Urothelium cell line (cell line): ENCODE results near the gene MEPCE.
A peak's percentile ranks its signal among the peaks of the same experiment; 100 is the strongest.
"Not testable (repeated sequence)": the region's sequence is repeated elsewhere in the genome, so short reads cannot be mapped to it uniquely, and the experiment has no call there.

Source experiments
- DNase-seq: peaks from one replicate; pipeline ENCODE4 v3.0.0; 2011; ENCODE audit warnings: low spot score, mixed read lengths
- FAIRE-seq: peaks from 2 replicates; lab custom pipeline; 2011; peaks lifted over from hg19 to GRCh38; lab: Jason Lieb, UNC

MEPCE gene, protein sequence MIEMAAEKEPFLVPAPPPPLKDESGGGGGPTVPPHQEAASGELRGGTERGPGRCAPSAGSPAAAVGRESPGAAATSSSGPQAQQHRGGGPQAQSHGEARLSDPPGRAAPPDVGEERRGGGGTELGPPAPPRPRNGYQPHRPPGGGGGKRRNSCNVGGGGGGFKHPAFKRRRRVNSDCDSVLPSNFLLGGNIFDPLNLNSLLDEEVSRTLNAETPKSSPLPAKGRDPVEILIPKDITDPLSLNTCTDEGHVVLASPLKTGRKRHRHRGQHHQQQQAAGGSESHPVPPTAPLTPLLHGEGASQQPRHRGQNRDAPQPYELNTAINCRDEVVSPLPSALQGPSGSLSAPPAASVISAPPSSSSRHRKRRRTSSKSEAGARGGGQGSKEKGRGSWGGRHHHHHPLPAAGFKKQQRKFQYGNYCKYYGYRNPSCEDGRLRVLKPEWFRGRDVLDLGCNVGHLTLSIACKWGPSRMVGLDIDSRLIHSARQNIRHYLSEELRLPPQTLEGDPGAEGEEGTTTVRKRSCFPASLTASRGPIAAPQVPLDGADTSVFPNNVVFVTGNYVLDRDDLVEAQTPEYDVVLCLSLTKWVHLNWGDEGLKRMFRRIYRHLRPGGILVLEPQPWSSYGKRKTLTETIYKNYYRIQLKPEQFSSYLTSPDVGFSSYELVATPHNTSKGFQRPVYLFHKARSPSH

DNA sequence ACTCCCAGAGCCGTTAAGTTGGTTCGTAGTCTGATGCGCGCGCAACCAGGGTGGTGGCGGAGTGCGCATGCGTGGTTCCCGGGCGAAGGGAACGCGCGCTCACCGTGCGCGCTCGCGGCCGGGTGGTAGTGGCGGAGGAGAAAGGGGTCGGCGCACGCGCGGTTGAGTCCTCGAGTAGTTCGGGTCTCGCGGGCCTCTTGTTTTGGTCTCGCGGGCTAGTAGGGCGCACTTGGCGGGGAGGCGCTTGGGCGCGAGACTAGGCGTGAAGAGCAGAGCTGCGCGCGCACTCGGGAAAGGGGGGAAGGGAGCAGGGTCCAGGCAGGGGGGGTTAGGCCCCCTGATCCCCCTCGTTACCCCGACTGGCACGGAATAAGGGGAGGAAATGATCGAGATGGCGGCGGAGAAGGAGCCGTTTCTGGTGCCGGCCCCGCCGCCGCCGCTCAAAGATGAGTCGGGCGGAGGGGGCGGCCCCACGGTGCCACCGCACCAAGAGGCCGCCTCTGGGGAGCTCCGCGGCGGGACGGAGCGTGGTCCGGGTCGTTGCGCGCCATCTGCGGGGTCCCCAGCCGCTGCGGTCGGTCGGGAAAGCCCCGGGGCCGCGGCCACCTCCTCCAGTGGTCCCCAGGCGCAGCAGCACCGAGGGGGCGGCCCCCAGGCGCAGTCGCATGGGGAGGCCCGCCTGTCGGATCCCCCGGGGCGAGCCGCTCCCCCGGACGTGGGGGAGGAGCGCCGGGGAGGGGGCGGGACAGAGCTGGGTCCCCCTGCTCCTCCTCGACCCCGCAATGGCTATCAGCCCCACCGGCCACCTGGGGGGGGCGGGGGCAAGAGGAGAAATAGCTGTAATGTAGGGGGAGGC, at the start of gene MEPCE:
Gene MEPCE, plus strand, starts transcription at position 195 of the 856 bp plus-strand sequence. Its CDS starts 188 bp downstream, at position 383.
- DNase-seq (peak; percentile 100), FAIRE-seq (peak; percentile 99)

- FAIRE-seq (no peak), DNase-seq (no peak)
Observed at GRCh38 chr7:100380196-100380595, 49.4 kb upstream of the MEPCE start.

DNA sequence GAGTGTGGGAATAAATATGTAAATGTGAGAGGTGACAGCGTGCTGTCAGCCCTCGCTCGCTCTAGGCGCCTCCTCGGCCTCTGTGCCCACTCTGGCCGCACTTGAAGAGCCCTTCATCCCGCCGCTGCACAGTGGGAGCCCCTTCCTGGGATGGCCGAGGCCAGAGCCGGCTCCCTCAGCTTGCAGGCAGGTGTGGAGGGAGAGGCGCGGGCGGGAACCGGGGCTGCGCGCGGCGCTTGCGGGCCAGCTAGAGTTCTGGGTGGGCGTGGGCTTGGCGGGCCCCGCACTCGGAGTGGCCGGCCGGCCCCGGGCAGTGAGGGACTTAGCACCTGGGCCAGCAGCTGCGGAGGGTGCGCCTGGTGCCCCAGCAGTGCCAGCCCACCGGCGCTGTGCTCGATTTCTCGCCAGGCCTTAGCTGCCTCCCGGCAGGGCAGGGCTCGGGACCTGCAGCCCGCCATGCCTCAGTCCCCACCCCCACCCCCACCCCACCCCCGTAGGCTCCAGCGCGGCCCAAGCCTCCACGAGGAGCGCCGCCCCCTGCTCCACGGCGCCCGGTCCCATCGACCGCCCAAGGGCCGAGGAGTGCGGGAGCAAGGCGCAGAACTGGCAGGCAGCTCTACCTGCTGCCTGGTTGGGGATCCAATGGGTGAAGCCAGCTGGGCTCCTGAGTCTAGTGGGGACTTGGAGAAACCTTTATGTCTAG, 47.9 kb upstream of the MEPCE start:
- FAIRE-seq, result not testable (repeated sequence)

DNA sequence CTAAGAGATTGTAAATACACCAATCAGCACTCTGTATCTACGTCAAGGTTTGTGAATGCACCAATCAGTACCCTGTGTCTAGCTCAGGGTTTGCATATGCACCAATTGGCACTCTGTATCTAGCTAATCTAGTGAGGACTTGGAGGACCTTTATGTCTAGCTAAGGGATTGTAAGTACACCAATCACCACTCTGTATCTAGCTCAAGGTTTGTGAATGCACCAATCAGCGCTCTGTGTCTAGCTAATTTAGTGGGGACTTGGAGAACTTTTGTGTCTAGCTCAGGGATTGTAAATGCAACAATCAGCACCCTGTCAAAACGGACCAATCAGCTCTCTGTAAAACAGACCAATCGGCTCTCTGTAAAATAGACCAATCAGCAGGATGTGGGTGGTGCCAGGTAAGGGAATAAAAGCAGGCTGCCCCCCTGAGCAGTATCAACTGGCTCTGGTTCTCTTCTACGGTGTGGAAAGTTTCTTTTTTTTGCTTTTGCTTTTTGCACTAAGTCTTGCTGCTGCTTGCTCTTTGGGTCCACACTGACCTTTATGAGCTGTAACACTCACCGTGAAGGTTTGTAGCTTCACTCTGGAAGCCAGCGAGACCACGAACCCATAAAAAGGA, 47.3 kb upstream of the MEPCE start:
- DNase-seq, FAIRE-seq: not testable (repeated sequence)

More for the DNA sequence above, 47.9 kb upstream of the MEPCE start:
- not testable (repeated sequence) for DNase-seq

DNA sequence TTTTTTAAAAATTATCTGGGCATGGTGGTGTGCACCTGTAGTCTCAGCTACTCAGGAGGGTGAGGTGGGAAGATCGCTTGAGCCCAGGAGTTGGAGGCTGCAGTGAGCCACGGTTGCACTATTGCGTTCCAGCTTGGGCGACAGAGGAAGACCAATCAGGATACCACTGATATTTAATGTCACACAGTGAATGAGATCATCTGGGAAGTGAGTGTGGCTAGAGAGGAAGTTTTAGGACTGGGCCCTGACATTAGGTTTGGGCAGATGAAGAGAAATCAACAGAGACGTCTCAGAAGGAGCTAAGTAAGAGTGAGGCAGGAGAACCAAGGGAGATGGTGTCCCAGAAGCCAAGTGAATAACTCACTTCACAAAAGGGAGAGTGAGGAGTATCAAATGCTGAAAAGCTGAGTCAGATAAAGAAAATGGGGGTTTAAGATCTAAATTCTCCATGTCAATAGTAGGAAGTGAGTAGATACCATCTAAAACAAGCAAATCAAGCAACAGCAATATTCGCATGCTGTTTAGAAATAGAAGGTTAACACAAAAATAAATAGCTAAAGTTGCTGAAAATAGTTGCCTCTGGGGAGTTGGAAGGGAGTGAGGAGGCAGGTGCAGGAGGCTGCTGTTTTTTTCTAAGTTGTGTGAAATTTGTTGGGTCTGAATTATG, 44.9 kb upstream of the MEPCE start:
- FAIRE-seq (no peak), DNase-seq (no peak)

- no peak for FAIRE-seq
Observed at GRCh38 chr7:100386940-100387339, 42.7 kb upstream of the MEPCE start.

GRCh38 chr7:100387695-100388094, 41.9 kb upstream of the MEPCE start:
- no peak for FAIRE-seq
- DNase-seq, result no peak

More at GRCh38 chr7:100386940-100387339, 42.7 kb upstream of the MEPCE start:
- DNase-seq, result no peak

GRCh38 chr7:100389437-100390088, 40.1 kb upstream of the MEPCE start:
- DNase-seq (no peak), FAIRE-seq (no peak)

DNA sequence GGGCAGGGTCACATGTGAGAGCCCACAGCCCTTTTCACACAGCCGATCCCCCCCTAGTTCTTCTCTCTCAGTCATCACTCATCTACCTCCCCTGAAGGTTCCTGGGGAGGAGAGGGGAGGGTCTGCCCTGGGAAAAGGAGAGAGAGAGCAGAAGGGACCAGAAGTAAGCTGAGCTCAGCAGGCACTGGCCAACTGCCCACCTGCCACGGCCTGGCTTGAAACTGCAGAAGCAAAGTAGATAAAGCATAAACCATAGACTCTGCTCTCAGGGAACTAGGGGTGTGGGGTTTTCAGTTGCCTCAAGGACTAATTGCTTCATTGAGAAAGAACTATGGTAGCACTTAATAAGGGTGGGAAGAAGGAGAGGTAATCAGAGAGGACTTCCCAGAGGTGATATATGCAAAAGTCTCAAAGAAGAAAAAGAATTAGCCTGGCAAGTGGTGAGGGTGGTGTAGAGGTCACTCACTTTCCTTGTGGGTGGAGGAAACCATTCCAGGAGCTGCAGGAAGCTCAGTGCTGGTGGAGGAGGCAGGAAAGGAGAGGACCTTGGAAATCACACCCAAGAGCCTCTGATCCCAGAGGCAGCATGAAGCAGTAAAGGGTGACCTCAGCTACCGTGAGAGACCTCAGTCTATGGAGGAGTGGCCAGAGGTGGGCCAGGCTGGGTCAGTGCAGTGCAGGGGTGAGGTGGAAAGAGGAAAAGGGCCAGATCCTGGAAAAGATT, 39.2 kb upstream of the MEPCE start:
- DNase-seq, result no peak
- no peak for FAIRE-seq

DNA sequence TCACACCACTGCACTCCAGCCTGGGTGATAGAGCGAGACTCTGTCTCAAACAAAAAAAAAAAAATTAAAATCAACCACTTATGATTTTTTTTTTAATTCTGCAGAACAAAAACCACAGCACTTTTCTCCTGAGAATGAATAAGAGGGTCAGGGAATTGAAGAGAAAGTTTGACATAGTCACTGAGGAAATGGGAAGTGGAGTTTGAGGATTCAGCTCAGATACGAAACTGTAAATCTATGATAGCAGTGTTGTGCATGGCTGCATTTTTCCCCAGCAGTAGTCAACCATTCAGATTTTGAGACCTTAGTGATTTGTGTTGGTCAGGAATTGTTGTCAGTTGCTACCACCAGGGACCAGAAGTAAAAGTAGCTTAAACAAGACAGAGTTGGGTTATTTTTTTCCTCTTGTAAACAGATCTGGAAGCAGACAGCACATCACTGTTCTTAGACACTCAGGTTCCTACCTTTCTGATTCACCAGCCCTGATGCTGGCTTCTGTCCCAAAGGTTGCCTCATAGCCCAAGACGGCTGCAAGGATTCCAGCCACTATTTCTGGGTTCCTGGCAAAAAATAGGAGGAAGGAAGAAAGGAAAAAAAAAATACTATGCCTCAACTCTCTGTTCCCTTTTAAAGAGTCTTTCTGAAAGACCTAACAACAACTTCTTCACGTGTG, 36.3 kb upstream of the MEPCE start:
- no peak for DNase-seq
- peak; percentile 9 for FAIRE-seq

DNA sequence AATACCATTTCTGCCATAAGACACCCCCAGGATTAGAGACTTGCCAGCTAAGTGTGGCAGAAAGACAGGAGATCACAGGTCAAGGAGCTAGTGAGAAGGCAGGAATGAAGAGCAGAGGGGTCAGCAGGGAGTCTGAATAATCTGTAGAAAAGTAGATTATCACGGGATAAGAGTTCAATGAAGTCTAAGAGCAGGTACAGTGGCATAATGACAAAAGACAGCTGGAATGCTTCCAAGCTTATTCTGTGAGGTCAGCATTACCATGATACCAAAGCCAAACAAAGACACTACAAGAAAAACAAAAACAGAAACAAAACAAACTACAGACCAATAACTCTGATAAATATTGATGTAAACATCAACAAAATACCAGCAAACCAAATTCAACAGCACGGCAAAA, 35.6 kb upstream of the MEPCE start:
- DNase-seq (no peak), FAIRE-seq (no peak)

DNA sequence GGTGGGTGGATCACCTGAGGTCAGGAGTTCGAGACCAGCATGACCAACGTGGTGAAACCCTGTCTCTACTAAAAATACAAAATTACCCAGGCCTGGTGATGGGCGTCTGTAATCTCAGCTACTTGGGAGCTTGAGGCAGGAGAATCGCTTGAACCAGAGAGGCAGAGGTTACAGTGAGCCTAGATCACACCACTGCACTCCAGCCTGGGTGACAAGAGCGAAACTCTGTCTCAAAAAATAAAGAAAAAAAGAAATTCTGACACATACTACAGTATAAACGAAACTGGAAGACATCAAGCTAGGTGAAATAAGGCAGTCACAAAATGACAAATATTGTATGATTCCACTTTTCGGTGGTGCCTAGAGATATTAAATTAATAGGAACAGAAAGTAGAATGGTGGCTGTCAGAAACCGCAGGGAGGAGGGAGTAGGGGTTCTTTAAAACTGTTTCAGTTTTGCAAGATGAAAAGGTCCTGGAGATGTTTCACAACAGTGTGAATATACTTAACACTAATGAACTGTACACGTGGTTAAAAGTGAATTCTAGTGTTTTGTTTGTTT, 33.1 kb upstream of the MEPCE start:
- no peak for FAIRE-seq
- DNase-seq, result no peak

DNA sequence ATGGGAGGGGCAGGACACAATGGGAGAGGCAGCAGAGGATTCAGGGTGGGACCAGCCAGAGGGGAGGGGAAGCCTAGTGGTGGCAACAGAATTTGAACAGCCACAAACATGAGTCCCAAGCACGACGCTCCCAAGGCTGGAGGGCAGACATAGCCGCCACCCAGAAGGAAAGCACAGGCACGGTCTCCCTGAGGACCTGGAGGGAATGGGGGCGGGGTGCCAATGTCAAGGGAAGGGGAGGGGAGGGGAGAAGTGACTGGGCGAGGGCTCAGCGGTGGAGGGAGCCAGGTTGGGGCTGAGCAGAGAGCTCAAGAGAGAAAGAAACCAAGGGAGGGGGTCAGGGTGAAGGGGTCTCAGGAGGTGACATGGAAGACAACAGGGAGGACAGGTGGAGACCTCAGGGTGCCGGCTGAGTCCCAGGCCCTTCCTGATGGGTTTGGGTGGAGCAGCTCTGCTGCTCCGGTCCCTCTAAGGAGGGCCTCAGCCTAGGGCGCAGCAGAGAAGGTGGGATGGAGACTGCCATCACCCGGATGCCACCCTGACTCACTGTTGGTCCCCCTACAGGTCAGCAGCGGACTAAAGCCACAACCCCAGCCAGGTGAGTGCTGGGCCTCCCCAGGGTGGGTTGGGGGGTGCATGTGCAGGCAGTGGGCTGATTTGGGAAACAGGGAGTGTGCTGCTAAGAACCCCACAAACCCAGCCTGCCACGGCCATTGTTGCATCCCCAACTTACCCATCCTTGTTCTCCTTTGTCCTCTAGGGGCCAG, 32.1 kb upstream of the MEPCE start:
- DNase-seq (no peak), FAIRE-seq (no peak)

- no peak for FAIRE-seq
- DNase-seq, result no peak
Observed at GRCh38 chr7:100398239-100398638, 31.4 kb upstream of the MEPCE start.

- no peak for FAIRE-seq
Observed at GRCh38 chr7:100400041-100400440, 29.6 kb upstream of the MEPCE start.

DNA sequence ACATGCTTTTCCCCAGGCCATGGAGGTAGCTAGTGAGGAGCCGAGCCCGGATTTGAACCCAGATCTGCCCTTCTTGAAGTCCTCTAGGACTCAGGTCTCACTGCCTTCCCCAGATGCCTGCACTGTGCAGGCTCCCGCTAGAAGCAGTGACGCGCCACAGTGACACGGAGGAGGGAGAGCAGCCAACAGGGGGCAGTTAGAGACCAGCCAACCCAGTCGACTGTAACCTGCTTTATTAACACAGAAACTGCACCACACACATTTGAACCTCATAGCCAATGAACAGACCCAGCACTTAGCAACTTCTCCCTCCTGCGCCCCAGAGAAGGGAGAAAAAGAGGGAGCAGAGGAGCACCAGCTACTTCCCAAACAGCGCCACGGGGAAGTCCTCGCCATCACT, 29.0 kb upstream of the MEPCE start:
- no peak for DNase-seq
- FAIRE-seq, result no peak

More at GRCh38 chr7:100400041-100400440, 29.6 kb upstream of the MEPCE start:
- no peak for DNase-seq

- FAIRE-seq, result no peak
- DNase-seq, result no peak
Observed at GRCh38 chr7:100401811-100402210, 27.8 kb upstream of the MEPCE start.
